Endothelial cell of umbilical vein (primary cell): Measurements from ENCODE around the gene ASCL3. TPM values are rescaled to one million over a fixed set of nuclear protein-coding genes. Genes with fewer than 3 reads are reported as not detected.

Experiments used
- BruUV-seq: library from RNA; stranded (reverse); fragments of 400-500 nt; replicated peaks from 2 replicates; lab custom pipeline; 2021; lab: Mats Ljungman, UMichigan
- CTCF ChIA-PET: fragments of 300-600, 350-600 bp; sonication (Branson Sonifier 250); formaldehyde crosslinking; loops from one replicate; lab custom pipeline; 2021; ENCODE audit warnings: antibody characterized with exemption, inconsistent platforms; lab: Charles Lee
- POLR2A ChIA-PET: fragments of 300-600, 350-600 bp; sonication (Branson Sonifier 250); formaldehyde crosslinking; loops from one replicate; lab custom pipeline; 2021; ENCODE audit warnings: antibody characterized with exemption, inconsistent platforms; lab: Charles Lee
- DNase-seq: peaks from one replicate; pipeline ENCODE4 v3.0.0-alpha.2; 2011; ENCODE audit warnings: low read depth, low spot score
- FAIRE-seq: peaks from 2 replicates; lab custom pipeline; 2011; peaks lifted over from hg19 to GRCh38; lab: Jason Lieb, UNC
- H2AFZ ChIP-seq: 2 replicates; pipeline ENCODE4 v1.6.0; 2012; ENCODE audit warnings: low read depth, low read length, control low read depth, inconsistent platforms
- H3K27ac ChIP-seq: 2 replicates; pipeline ENCODE4 v1.5.1; 2011; ENCODE audit warnings: low read depth, mild to moderate bottlenecking, control low read depth, low read length, moderate library complexity; ENCODE audit not compliant: insufficient read depth
- H3K27me3 ChIP-seq, 2 experiments: 2 replicates each; pipeline versions ENCODE4 v1.6.0 to v1.6.1; 2011; ENCODE audit warnings: low read length in 2 of 2, mixed read lengths in 1 of 2; ENCODE audit not compliant: control insufficient read depth in 2 of 2, insufficient read depth in 2 of 2
- H3K36me3 ChIP-seq, 2 experiments: 2 replicates in 1 of 2; 3 replicates in 1 of 2; pipeline ENCODE4 v1.5.1; 2011; ENCODE audit warnings: low read length in 2 of 2, mild to moderate bottlenecking in 1 of 2, moderate library complexity in 1 of 2; ENCODE audit not compliant: control insufficient read depth in 2 of 2, insufficient read depth in 2 of 2; ENCODE audit errors: extremely low read depth in 1 of 2
- H3K4me1 ChIP-seq: 3 replicates; pipeline ENCODE4 v1.5.1; 2011; ENCODE audit warnings: mild to moderate bottlenecking, low read length; ENCODE audit not compliant: control insufficient read depth, insufficient read depth; ENCODE audit errors: extremely low read depth
- H3K4me2 ChIP-seq: 2 replicates; pipeline ENCODE4 v1.6.1; 2011; ENCODE audit warnings: low read length, control low read depth, mixed read lengths; ENCODE audit not compliant: insufficient read depth
- H3K4me3 ChIP-seq, 3 experiments: fragments of 200-600 bp in 1 of 3; sonication (generic), shearing (Covaris generic) in 1 of 3; replicated peaks in 1 of 3; 2 replicates each; pipeline ENCODE4 v1.5.1; 2011 to 2016; ENCODE audit warnings: control low read depth in 3 of 3, low read length in 3 of 3, mild to moderate bottlenecking in 2 of 3, inconsistent platforms in 1 of 3, low read depth in 1 of 3, moderate library complexity in 1 of 3; ENCODE audit not compliant: insufficient read depth in 1 of 3
- H3K79me2 ChIP-seq: 2 replicates; pipeline ENCODE4 v1.6.0; 2012; ENCODE audit warnings: low read length, inconsistent platforms; ENCODE audit not compliant: control insufficient read depth, insufficient read depth
- H3K9ac ChIP-seq: replicated peaks from 2 replicates; pipeline ENCODE3; 2011; ENCODE audit warnings: low read length, control low read depth; ENCODE audit not compliant: insufficient read depth; ENCODE audit errors: extremely low read depth
- H3K9me1 ChIP-seq: replicated peaks from 3 replicates; pipeline ENCODE4 v1.6.0; 2011; ENCODE audit warnings: mild to moderate bottlenecking, low read length; ENCODE audit not compliant: control insufficient read depth, insufficient read depth; ENCODE audit errors: extremely low read depth
- H3K9me3 ChIP-seq: replicated peaks from 2 replicates; pipeline ENCODE4 v1.5.1; 2012; ENCODE audit warnings: low read length, inconsistent platforms; ENCODE audit not compliant: control insufficient read depth, insufficient read depth
- H4K20me1 ChIP-seq: replicated peaks from 2 replicates; pipeline ENCODE3; 2011; ENCODE audit warnings: mild to moderate bottlenecking, low read length; ENCODE audit not compliant: control insufficient read depth, insufficient read depth; ENCODE audit errors: extremely low read depth
- CTCF ChIP-seq, 2 donors: IDR thresholded peaks; 1 replicate in 1 of 2; 2 replicates in 1 of 2; pipeline ENCODE4 v1.5.1; 2011; ENCODE audit warnings: low read length in 2 of 2, mild to moderate bottlenecking in 2 of 2, moderate library complexity in 2 of 2, control low read depth in 1 of 2, inconsistent platforms in 1 of 2, low read depth in 1 of 2; ENCODE audit not compliant: insufficient read depth in 1 of 2; ENCODE audit errors: extremely low read depth in 1 of 2
- EZH2 ChIP-seq: IDR thresholded peaks from 2 replicates; pipeline ENCODE4 v1.6.1; 2012; ENCODE audit warnings: borderline replicate concordance, low read depth, mild to moderate bottlenecking, moderate library complexity, low read length, inconsistent platforms; ENCODE audit not compliant: severe bottlenecking
- FOS ChIP-seq: IDR thresholded peaks from 2 replicates; pipeline ENCODE4 v1.6.1; 2011; ENCODE audit warnings: mild to moderate bottlenecking, low read length, moderate library complexity, borderline replicate concordance; ENCODE audit not compliant: insufficient read depth
- GATA2 ChIP-seq: IDR thresholded peaks from 2 replicates; pipeline ENCODE4 v1.7.0; 2011; ENCODE audit warnings: low read depth, mild to moderate bottlenecking, moderate library complexity, mixed read lengths, low read length; ENCODE audit not compliant: insufficient read length, insufficient read depth
- JUN ChIP-seq: IDR thresholded peaks from 2 replicates; pipeline ENCODE4 v1.6.1; 2011; ENCODE audit warnings: borderline replicate concordance, low read depth; ENCODE audit not compliant: insufficient read length, insufficient read depth
- MAX ChIP-seq: IDR thresholded peaks from 2 replicates; pipeline ENCODE4 v1.6.1; 2011; ENCODE audit not compliant: insufficient read depth, insufficient read length
- MYC ChIP-seq: IDR thresholded peaks from one replicate; pipeline ENCODE4 v1.6.1; 2011; ENCODE audit warnings: mild to moderate bottlenecking, low read depth, low read length
- POLR2A ChIP-seq: IDR thresholded peaks from 2 replicates; pipeline ENCODE4 v1.6.1; 2012; ENCODE audit warnings: low read depth, mild to moderate bottlenecking, control low read depth, low read length
- POLR2AphosphoS5 ChIP-seq: IDR thresholded peaks from 2 replicates; pipeline ENCODE4 v1.6.1; 2012; ENCODE audit warnings: low read depth, mild to moderate bottlenecking, control low read depth, low read length, moderate library complexity; ENCODE audit not compliant: insufficient read depth
- dilution Hi-C: fragments of 300-500 bp; cut with MboI; formaldehyde crosslinking; loops from one replicate; pipeline ENCODE4 v1.15.0; 2019; ENCODE audit warnings: low sequenced_read_pairs; ENCODE audit not compliant: extremely low pct_ligation_motif_present
- intact Hi-C: fragments of 100-400 bp; cut with micrococcal nuclease; formaldehyde crosslinking; loops from one replicate; pipeline ENCODE4 v1.10.0; 2022
- polyA plus RNA-seq, 4 experiments: library from polyadenylated mRNA; depleted of rRNA in 3 of 4; stranded (reverse) in 3 of 4; unstranded in 1 of 4; fragments of >200 nt; gene quantifications; 2 replicates each; pipeline versions ENCODE4 v1.2.1 to v1.2.3, GENCODE V29; 2011 to 2012; ENCODE audit warnings: missing spikeins in 1 of 4
- total RNA-seq: library from RNA; stranded (reverse); gene quantifications from 2 replicates; pipeline ENCODE4 v1.2.3, GENCODE V29; 2021

Gene ASCL3
- total and polyA plus RNA-seq, 2 donors (not counting 3 experiments of a cell fraction or from before 2014, with no cell fraction given): not detected

- dilution Hi-C loops (no loop called here), intact Hi-C loops (loop anchor here (1.0 to 2.0 kb wide), 3 partner anchors 53 to 281 kb away; partner anchors contain the start of genes AKIP1, RPL27A and TRIM66)
- Histone ChIP-seq H3K4me1 (peaks cover 15% of the 10 kb centered on the region), H3K27ac (peak overlapping the region; percentile 88), H3K4me3 (peak overlapping the region; percentile 71 to 91 (median 81)), H2AFZ (peak overlapping the region; percentile 96), H3K36me3 (no peaks in the 10 kb centered on the region), H3K9me1 (no peaks in the 10 kb centered on the region), H3K27me3 (no peaks in the 10 kb centered on the region), H4K20me1 (no peaks in the 10 kb centered on the region), H3K9ac (peak overlapping the region; percentile 96), H3K4me2 (peak overlapping the region; percentile 94), H3K79me2 (peaks cover 27% of the 10 kb centered on the region), H3K9me3 (no peaks in the 10 kb centered on the region)
- ChIA-PET POLR2A (interaction anchor here (0.6 kb wide), 1 partner anchor 753 kb away, joined by 5 read pairs; no protein-coding TSS in a partner anchor), CTCF (interaction anchor here (1.0 to 2.7 kb wide), 7 partner anchors 18 to 543 kb away, joined by 3 to 25 read pairs (median 5); no protein-coding TSS in a partner anchor)
- FAIRE-seq (no peak), DNase-seq (no peak)
- no TSS peak for BruUV-seq
- no peak for TF ChIP-seq CTCF (IDR thresholded peaks at IDR 0.05; ENCODE audit: extremely low read depth in 1 of 2, insufficient read depth in 1 of 2, low read depth in 1 of 2, low read length in 2 of 2)
- no peak for TF ChIP-seq JUN
- no peak for TF ChIP-seq FOS
- TF ChIP-seq POLR2AphosphoS5: no peak
- TF ChIP-seq MYC: no peak
- TF ChIP-seq POLR2A: no peak
- no peak for TF ChIP-seq EZH2
- TF ChIP-seq MAX: no peak
- TF ChIP-seq GATA2: no peak
Measured at GRCh38 chr11:8963569-8964323, 20.9 kb upstream of the ASCL3 start.
